HG02884 (cell line): ENCODE measurements around the gene ALG13.
A peak's percentile ranks its signal among the peaks of the same experiment; 100 is the strongest.
"Not testable (repeated sequence)": the region's sequence is repeated elsewhere in the genome, so short reads cannot be mapped to it uniquely, and the experiment has no call there.

ENCODE experiments used
- ATAC-seq: cut with Tn5 transposase; IDR thresholded peaks from one replicate; pipeline ENCODE4 v1.9.1; 2021; ENCODE audit warnings: mild to moderate bottlenecking, moderate library complexity; ENCODE audit not compliant: unreplicated experiment

ALG13 gene

DNA sequence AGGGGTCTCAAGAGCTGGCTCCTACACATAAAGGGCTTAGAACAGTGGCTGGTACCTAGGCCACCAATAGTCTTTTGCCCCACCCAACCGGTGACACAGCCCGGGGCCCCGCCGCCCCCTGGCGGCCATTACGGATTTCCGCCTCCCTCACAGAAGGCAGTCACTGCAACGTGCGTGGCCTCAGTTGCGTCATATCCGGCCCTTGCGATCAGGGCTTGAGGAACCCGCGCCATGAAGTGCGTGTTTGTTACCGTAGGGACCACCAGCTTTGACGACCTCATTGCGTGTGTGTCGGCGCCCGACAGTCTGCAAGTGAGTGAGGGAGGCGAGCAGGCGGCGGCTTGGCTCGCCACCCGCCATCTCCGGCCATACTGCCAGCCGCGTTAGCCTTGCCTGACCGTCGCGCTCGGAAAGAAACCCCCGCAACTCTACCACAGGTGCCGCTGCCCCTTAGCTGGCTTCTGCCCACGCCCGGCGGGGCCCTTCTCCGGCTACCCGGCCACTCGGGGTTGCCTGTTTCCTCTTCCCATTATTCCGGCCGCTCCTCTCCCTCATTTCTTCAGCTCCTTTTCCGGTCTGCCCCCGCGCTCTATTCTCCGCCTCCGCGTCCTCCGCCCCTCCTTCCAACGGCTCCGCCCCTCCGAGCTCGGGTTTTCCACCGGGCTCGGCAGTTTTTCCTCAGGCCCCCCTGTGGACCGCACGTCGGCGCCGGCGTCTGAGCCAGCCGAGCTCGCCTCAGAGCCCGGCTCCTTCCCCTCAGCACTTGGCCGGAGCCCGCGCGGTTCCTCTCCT, at the start of gene ALG13:
ALG13 (plus strand) TSS at position 183 of the 792 bp plus-strand sequence; CDS start at position 232, 49 bp downstream.
- peak; percentile 95 for ATAC-seq

DNA sequence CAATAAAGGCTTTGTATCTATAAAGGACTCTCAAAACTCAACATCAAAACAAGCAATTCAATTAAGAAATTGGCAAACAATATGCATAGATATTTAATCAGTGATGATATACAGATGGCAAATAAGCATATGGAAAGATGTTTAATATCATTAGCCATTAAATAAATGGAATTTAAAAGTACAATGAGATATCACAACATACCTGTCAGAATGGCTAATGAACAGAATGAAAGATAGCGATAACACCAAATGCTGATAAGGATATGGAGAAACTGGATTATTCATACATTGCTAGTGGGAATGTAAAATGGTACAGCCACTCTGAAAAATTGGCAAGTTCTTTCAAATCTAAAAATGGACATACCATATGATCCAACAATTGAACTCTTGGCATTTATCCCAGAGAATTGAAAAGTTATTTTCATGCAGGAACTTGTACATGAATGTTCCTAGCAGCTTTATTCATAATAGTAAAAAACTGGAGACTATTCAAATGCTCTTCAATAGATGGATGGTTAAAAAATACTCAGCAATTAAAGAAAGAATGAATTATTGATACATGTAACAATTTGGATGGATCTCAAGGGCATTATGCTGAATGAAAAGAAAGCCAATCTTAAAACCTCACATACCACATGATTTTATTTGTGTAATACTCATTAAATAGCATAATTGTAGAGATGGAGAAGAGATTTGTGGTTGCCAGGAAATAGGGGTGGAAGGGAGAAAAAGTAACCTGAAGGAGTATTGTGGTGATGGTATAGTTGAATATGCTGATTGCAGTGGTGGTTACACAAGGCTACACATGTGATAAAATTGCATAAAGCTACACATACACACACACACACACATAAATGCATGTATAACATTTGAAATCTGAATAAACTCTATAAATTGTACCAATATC, 45.9 kb upstream of the ALG13 start:
- ATAC-seq, result no peak

DNA sequence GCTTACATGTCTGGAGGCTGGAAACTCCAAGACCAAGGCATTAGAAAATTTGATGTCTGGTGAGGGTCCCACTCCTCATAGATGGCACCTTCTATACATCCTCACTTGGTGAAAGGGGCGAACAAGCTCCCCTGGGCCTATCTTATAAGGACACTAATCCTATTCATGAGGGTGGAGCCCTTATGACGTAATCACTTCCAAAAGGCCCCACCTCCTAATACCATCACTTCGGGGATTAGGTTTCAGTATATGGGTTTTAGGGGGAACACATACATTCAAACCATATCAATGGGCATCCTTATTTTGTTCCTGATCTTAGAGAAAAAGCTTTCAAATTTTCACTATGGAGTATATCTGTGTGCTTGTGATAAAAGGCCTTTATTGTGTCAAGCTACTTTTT, 39.0 kb upstream of the ALG13 start:
- no peak for ATAC-seq

DNA sequence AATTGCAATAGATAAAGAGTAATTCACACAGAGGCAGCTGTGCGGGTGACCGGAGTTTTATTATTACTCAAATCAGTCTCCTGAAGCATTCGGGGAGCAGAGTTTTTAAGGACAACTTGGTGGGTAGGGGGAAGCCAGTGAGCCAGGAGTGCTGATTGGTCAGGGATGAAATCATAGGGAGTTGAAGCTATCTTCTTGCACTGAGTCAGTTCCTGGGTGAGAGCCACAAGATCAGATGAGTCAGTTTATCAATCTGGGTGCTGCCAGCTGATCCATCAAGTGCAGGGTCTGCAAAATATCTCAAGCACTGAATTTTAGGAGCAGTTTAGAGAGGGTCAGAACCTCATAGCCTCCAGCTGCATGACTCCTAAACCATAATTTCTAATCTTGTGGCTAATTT, 35.8 kb upstream of the ALG13 start:
- not testable (repeated sequence) for ATAC-seq

DNA sequence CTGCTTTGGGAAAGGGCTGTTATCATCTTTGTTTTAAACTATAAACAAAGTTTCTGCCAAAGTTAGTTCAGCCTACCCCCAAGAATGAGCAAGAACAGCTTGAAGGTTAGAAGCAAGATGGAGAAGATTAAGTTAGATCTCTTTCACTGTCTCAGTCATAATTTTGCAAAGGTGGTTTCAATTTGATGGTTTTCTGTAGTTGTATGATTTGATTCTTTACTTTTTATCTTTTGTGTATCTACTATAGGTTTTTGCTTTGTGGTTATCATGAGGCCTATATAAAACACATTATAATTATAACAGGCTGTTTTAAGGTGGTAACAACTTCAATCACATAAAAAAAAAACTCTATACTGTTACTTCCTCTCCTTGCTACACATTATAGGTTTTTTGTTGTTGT, 35.4 kb upstream of the ALG13 start:
- ATAC-seq, result no peak

DNA sequence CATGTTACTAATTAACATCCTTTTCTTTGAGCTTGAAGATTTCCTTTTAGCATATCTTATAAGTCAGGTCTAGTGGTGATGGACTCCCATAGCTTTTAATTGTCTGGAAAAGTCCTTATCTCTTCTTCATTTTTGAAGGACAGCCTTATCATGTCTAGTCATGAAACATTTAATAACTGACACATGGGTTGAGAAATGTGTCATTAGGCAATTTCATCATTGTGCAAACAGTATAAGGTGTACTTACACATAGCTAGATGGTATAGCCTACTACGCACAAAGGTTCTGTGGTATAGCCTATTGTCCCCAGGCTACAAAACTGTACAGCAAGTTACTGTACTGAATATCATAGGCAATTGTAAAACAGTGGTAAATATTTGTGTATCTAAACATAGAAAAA, 34.5 kb upstream of the ALG13 start:
- ATAC-seq, result no peak

DNA sequence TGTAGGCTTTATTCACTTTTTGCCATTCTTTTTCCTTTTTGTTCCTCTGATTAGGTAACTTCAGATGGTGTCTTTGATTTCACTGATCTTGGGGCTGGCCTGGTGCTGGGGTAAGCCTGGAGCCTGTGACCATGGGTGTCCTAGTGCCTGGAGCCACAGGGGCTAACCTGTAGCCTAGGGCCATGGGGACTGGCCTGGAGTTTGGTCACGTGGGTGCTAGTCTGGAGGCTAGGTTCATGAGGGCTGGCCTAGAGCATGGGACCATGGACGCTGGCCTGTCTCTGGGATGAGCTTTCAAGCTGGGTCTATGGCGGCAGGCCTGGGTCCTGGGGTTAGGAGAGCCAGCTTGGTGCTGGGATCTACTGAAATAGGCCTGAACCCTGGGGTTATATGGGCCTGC, 32.2 kb upstream of the ALG13 start:
- no peak for ATAC-seq

DNA sequence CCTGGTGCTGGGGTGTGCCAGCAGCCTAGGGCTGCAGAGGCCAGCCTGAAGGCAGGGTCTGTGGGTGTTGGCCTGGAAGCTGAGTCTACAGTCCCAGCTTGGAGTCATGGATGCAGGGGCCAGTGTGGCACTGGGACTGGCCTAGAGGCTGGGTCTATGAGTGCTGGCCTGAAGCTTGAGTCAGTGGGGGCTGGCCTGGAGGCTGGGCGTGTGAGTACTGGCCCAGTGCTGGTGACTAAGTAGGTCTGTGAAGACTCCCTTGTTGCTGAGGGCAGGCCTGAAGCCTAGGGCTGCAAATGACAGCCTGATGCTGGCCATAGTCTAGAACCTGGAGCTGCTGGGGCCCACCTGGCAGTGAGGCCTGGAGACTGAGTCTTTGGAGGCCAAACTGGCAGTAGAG, 31.3 kb upstream of the ALG13 start:
- ATAC-seq, result no peak

DNA sequence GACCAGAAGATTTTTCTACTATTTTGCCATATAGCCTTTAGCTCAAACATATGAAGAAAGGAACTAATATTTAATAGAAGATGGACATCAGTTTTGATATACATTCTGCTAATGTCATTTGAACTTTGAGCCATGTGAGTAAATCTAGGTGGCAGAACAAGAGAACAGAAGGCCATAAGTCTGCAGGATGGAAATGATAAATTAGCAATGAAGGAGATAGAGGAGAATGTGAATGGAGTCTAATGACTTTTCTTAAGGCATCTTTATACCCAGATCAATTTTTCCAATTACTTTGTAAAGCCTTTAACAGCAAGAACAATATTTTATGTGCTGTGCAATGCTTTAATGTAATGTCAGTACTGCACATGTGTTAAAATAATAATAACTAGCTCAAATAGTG, 30.1 kb upstream of the ALG13 start:
- no peak for ATAC-seq

DNA sequence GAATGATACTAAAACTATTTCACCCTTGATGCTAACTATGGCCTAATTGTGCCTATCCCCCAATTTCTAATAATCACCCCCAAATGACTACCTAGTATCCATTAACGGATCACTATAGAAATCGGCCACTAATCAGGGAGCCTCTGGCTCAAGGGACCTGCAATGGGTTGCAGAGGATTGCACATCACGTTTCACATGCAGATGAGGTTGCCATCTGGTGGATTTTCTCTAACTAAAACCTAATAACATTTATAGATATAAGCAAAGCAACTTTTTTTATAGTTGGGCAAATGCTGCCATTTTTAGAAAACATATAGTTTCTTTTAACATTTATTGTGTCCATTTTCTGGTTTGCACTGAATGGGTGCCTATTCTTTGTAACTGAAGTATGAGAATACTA, 28.3 kb upstream of the ALG13 start:
- no peak for ATAC-seq

DNA sequence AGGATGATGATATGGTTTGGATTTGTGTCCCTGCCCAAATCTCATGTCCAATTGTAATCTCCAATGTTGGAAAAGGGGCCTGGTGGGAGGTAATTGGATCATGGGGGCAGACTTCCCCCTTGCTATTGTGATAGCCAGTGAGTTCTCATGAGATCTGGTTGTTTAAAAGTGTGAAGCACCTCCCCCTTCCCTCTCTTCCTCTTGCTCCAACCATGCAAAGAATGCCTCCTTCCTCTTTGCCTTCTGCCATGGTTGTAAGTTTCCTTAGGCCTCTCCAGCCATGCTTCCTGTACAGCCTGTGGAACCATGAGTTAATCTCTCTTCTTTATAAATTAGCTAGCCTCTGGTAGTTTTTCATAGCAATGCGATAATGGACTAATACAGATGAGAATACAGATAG, 19.7 kb upstream of the ALG13 start:
- ATAC-seq, result no peak

DNA sequence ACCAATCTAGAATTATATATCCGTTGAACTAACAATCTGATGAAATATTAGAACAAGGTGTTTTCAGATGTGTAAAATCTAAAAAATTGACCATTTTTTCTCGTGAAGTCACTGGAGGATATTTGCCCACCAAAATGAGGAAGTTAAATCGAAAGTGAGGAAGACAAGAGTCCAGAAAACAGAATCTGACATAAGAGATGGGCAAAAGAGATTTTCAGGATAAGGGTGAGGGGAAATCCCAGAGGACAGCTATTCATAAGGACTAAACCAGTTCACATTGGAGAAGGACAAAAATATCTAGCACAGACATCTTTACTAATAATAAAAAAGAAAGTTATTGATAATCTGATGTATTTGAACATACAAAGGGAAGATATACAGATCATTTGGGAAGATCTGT, 18.7 kb upstream of the ALG13 start:
- no peak for ATAC-seq

DNA sequence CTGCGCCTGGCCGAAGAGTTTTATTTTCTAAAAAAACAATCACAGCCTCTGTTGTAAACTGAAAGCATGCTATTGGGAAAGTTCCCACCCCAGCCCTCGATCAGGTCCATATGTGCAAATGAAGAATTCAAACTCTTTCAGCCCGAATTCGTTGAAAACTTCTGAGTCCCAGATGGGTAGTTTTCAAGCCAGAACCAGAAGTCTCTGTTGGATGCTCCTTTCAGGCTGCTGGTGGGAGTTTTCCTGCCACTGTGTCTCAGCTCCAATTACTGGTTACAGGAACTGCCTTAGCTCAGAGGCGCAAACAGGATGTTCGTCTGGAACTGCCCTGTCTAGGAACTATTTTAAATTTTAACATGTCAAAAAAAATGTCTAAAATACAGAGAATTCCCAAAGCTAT, 9.3 kb upstream of the ALG13 start:
- no peak for ATAC-seq

DNA sequence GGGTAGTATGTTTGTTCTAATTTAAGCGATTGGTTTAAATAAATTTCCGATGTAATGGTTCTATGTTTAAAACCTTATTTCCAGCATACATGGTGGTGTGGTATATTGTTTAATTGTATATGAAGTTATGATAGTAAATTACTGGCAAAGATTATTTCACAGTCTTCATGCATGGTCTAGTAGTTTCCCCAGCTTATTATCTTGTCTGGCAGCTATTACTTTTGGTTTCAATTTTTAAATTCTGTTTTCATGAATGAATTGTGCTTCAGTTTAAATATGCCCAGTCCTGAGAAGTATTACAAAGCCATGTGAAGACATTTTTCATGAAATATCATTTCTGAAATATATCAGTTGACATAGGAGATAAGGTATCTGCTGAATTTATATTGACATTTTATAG, 6.3 kb downstream of the ALG13 start:
- no peak for ATAC-seq

DNA sequence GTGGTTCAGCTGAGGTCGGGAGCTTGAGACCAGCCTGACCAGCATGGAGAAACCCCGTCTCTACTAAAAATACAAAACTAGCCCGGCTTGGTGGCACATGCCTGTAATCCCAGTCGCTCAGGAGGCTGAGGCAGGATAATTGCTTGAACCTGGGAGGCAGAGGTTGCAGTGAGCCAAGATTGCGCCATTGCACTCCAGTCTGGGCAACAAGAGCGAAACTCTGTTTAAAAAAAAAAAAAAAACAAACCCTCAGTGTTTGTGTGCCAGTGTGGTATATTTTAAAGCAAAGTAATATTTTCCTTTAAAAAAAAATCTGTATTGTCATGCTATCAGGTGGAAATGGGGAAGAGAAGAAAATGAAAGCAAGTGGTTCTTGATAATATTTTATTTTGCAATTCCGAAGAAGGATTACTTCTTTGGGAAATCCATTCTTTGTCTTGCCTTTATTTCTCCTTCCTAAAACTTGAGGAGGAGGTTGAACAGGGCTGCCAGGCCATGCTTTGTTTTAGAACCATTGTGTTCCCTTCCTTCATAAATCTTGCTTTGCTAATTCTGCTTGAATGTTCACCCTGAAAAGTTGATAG, 14.4 kb downstream of the ALG13 start:
- no peak for ATAC-seq

DNA sequence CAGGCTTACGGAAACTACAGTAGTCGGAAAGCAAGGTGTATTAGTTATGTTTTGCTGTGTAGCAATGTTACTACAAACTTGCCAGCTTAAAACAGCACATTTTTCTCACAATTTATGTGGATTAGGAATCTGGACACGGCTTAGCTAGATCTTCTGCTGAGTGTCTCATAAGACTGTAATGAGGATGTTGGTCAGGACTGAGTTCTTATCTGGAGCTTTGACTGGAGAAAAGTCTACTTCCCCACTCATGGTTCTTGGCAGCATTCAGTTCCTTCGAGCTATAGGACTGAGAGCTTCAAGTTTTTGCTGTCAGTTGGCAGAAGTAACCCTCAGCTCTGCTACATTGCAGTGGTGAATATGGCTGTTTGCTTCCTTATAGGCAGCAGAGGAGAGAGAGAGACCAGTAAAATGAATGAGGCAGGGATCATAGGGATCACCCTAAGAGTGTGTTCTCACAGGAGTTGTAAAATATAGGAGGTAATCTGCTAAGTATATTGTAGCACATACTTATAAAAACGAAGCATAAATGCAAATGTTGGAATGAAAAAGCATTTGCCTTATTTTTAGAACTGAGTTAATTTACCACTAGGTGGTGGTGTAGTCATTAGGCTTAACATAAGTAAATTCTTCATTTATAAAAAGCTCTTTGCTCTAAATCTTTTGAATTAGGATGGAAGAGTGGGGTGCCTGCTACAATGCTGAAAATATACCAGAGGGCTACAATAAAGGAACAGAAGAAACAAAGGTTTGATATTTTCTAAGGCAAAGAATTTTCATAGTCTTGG, 38.6 kb downstream of the ALG13 start:
- ATAC-seq, result no peak

DNA sequence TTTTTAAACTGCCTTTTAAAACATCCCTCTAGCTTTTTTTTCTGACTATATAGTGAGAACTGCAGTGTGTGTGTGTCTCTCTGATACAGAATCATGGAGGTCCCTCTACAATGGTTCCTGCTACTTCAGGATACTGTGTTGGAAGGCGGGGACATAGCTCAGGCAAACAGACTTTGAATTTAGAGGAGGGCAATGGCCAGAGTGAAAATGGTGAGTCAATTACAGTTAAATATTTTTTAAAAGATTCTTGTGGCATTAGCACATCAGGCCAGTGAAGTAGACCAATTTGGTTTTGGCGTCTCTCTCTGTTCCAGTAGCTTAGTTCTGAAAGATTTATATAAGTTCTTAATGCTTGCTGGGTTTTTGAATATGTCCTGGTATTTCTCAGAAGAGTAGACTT, 47.1 kb downstream of the ALG13 start:
- ATAC-seq, result no peak

DNA sequence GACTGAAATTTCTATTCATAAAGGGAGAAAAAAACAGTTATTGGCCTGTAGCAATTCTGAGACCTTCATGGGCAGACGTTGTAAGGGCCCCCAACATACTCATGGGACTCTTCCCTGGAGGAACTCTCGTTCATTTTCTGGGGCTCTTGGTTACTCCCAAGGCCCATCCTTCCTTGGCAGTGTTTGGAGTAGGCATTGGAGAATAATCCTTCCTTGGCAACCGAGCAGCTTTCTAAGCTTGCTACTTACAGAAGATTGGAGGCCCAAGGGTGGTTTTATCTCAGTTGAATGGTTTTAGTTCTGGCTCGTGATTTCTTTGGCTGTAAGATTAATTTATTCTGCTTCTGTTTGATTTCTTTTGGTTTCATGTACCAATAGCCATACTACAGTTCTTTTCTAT, 50.4 kb downstream of the ALG13 start:
- ATAC-seq, result no peak

DNA sequence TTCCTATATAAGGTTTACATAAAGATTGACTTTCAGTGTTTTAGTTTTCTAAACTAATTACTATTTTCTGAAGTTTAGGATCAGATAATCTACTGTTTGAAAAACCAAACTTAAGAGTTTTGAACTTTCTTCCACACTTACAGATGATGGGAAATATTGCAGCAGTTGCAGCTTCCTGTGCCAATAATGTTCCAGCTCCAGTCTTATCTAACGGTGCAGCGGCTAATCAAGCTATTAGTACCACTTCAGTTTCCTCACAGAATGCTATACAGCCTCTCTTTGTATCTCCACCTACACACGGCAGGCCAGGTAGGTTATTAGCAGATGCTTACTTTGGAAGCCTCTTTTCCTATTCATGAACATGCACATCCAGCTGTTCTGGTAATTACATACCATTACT, 55.6 kb downstream of the ALG13 start:
- ATAC-seq, result no peak

DNA sequence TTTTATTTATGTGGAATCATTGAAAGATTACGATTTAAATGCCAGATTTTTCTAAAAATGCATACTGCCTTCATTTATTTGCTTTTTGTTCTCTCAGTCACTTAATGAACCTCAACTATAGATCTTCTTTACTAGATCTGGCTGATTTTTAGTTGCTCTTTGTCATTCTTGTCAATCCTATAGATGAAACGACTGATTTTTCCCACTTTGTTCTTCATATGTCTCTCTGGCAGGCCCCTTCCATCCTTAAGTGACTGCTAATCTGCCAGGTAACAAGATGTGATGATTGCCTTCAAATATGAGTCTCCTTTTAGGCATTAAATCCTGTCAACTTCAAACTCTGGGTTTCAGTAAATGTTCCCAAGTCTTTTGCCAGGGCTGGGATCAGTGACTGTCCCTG, 61.0 kb downstream of the ALG13 start:
- ATAC-seq, result no peak

DNA sequence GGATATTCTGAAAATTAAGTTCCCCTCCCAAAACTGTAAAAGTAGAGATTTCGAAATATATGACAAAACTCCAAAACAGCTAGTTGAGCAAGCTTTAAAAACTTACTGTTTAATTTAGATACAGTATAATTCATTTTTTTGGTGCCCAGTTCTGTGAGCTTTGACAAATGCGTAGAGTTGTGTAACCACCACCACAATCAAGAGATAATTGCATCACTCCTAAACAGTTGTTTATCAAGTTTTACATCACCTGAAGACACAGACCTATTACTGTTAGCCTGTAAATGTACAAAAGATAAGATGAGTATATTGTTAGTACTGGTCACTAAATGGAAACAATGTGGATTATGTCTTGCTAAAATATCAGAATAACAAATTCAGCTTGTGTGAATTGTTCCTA, 62.3 kb downstream of the ALG13 start:
- no peak for ATAC-seq
